Activated T-helper 2 cell treated with anti-CD3 and anti-CD28 coated beads, Interferon-gamma antibody, Interleukin-2, Interleukin-4, amounts not matched to agents 10 μg/mL and 5 μg/mL and 100 μg/mL, durations not matched to agents 14 hours and 24 hours and 36 hours (primary cell): ENCODE measurements around the gene ARHGEF26. TPM values are rescaled to one million over a fixed set of nuclear protein-coding genes. Genes with fewer than 3 reads are reported as not detected.

Experiments used
- DNase-seq: peaks from one replicate; pipeline ENCODE4 v3.0.0; 2021; ENCODE audit warnings: low spot score
- H3K27ac Mint-ChIP-seq: one replicate; pipeline ENCODE4 v1.8.0; 2021; ENCODE audit warnings: mixed read lengths
- H3K27me3 Mint-ChIP-seq: one replicate; pipeline ENCODE4 v1.8.0; 2021; ENCODE audit warnings: low read depth, mixed read lengths
- H3K36me3 Mint-ChIP-seq: one replicate; pipeline ENCODE4 v1.8.0; 2021; ENCODE audit warnings: low read depth, mixed read lengths
- H3K4me1 Mint-ChIP-seq: one replicate; pipeline ENCODE4 v1.8.0; 2021; ENCODE audit warnings: low read depth, mixed read lengths
- H3K4me3 Mint-ChIP-seq: one replicate; pipeline ENCODE4 v1.8.0; 2021; ENCODE audit warnings: low read depth, mild to moderate bottlenecking, moderate library complexity, mixed read lengths
- H3K9me3 Mint-ChIP-seq: one replicate; pipeline ENCODE4 v1.8.0; 2021; ENCODE audit warnings: mixed read lengths
- intact Hi-C: fragments of 100-400 bp; cut with micrococcal nuclease; formaldehyde crosslinking; loops from one replicate; pipeline ENCODE4 v1.15.1; 2023
- total RNA-seq: library from RNA; stranded (reverse); gene quantifications from 2 replicates; pipeline ENCODE4 v1.2.3, GENCODE V29; 2022

ARHGEF26 gene
- total RNA-seq, 1 donor from 2014 or later: 0.18 TPM

- no peak for DNase-seq
- no peaks in the 10 kb centered on the region for H3K27me3 Mint-ChIP-seq
- no peak overlapping the region for H3K27ac Mint-ChIP-seq
- intact Hi-C loops: no loop called here
- H3K4me1 Mint-ChIP-seq: peaks cover 21% of the 10 kb centered on the region
- H3K36me3 Mint-ChIP-seq: no peaks in the 10 kb centered on the region
- no peak overlapping the region for H3K4me3 Mint-ChIP-seq
- H3K9me3 Mint-ChIP-seq: no peaks in the 10 kb centered on the region
These were observed 119.0 kb downstream of the ARHGEF26 start for GRCh38 chr3:154240235-154240634.

- Mint-ChIP-seq H3K36me3 (peaks cover 4% of the 10 kb centered on the region), H3K9me3 (no peaks in the 10 kb centered on the region), H3K27me3 (no peaks in the 10 kb centered on the region), H3K27ac (no peak overlapping the region), H3K4me3 (no peak overlapping the region), H3K4me1 (peaks cover 16% of the 10 kb centered on the region)
- no peak for DNase-seq
- intact Hi-C loops: no loop called here
These were observed 120.3 kb downstream of the ARHGEF26 start for GRCh38 chr3:154241496-154241895.

DNA sequence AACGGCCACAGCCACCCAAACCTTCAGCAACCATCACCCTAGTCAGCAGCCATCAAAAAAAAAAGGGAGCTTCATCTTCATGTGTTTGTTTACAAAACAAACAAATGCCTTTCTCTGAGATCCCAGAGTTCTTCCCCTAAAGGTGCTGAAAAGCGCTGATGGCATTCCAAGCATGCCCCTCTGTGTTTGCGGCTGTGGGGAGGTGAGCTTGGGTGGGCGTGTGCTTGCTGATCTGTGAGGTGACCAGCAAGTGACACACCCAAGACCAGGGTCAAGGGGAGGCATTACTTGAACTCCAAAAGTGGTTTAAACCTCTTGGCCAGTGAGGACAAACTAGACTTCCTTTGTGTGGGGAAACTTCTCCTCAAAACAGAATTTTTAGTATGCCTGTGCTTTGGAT lies 121.6 kb downstream of the ARHGEF26 start:
- Mint-ChIP-seq H3K36me3 (peaks cover 13% of the 10 kb centered on the region), H3K9me3 (no peaks in the 10 kb centered on the region), H3K4me3 (no peak overlapping the region), H3K4me1 (peaks cover 11% of the 10 kb centered on the region), H3K27ac (no peak overlapping the region), H3K27me3 (no peaks in the 10 kb centered on the region)
- DNase-seq: no peak
- intact Hi-C loops: no loop called here

DNA sequence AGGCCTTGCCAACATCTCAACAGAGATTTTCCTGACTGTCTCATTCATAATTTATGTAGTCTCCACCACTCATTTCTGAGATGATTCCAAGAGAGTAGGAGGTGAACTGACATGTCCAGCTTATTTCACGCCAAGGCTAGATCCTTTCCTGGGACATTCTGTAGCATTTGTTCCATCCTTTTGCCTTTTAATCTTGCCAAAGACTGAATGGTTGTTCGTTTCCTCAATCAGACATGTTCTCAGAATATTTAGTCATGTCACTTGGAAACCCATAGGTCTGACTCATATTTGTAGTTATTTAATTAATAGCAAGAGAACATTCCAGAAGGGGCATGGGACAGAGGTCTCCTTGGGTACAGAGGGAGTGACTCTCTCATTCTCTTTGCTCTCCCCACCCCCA lies 122.2 kb downstream of the ARHGEF26 start:
- H3K27me3 Mint-ChIP-seq: no peaks in the 10 kb centered on the region
- H3K27ac Mint-ChIP-seq: no peak overlapping the region
- peaks cover 13% of the 10 kb centered on the region for H3K36me3 Mint-ChIP-seq

GRCh38 chr3:154244644-154245043 lies 123.5 kb downstream of the ARHGEF26 start:
- Mint-ChIP-seq H3K4me3 (no peak overlapping the region), H3K36me3 (peaks cover 16% of the 10 kb centered on the region), H3K27ac (no peak overlapping the region), H3K9me3 (no peaks in the 10 kb centered on the region), H3K27me3 (no peaks in the 10 kb centered on the region), H3K4me1 (no peaks in the 10 kb centered on the region)
- DNase-seq: no peak
- intact Hi-C loops: no loop called here

More for the DNA sequence above, 122.2 kb downstream of the ARHGEF26 start:
- H3K4me3 Mint-ChIP-seq: no peak overlapping the region
- intact Hi-C loops: no loop called here
- DNase-seq: no peak
- no peaks in the 10 kb centered on the region for H3K9me3 Mint-ChIP-seq
- peaks cover 7% of the 10 kb centered on the region for H3K4me1 Mint-ChIP-seq

GRCh38 chr3:154247806-154248415 lies 126.7 kb downstream of the ARHGEF26 start:
- Mint-ChIP-seq H3K4me1 (peaks cover 1% of the 10 kb centered on the region), H3K4me3 (no peak overlapping the region), H3K36me3 (peaks cover 28% of the 10 kb centered on the region), H3K27me3 (no peaks in the 10 kb centered on the region), H3K27ac (no peak overlapping the region), H3K9me3 (no peaks in the 10 kb centered on the region)
- no peak for DNase-seq
- intact Hi-C loops: no loop called here

DNA sequence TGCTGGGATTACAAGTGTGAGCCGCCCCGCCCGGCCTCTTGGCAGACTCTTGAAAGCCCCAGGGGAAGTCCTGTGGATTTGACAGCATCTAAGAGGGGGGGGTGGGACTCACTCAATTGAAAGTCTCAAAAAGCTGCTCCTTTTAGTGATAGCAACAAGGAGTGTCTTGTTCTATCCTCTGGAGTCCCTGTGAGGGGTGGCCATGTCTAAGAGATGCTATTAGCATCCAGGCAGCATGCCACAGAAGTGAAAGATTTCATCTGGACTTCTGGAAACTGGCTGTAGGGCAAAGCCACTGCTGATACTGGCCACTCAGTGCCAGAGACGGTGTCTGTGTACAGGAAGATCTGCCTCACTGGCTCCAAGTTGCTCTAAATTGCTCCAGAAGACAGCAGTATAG lies 129.1 kb downstream of the ARHGEF26 start:
- H3K9me3 Mint-ChIP-seq: no peaks in the 10 kb centered on the region
- H3K36me3 Mint-ChIP-seq: peaks cover 32% of the 10 kb centered on the region
- intact Hi-C loops: no loop called here
- DNase-seq: no peak
- H3K4me3 Mint-ChIP-seq: no peak overlapping the region
- H3K27ac Mint-ChIP-seq: no peak overlapping the region
- H3K27me3 Mint-ChIP-seq: no peaks in the 10 kb centered on the region
- H3K4me1 Mint-ChIP-seq: peaks cover 2% of the 10 kb centered on the region

DNA sequence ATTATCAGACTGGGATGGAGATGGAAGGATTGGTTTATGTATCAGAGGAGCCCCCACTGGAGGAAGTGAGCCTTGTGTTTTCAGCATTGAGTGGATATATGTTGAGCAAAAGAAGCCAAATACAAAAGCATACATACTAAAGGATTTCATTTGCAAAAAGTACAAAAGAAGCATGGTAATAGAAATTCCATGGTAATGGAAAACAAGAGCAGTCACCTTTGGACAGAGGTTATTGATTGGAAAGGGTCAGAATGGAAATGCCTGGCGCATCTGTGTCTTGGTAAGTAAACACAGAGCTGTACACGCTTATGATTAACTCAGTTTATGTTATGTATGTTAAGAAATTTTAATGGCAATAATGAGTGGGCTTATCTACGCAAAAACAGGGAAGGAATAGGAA lies 130.4 kb downstream of the ARHGEF26 start:
- Mint-ChIP-seq H3K27ac (no peak overlapping the region), H3K36me3 (peaks cover 36% of the 10 kb centered on the region)

DNA sequence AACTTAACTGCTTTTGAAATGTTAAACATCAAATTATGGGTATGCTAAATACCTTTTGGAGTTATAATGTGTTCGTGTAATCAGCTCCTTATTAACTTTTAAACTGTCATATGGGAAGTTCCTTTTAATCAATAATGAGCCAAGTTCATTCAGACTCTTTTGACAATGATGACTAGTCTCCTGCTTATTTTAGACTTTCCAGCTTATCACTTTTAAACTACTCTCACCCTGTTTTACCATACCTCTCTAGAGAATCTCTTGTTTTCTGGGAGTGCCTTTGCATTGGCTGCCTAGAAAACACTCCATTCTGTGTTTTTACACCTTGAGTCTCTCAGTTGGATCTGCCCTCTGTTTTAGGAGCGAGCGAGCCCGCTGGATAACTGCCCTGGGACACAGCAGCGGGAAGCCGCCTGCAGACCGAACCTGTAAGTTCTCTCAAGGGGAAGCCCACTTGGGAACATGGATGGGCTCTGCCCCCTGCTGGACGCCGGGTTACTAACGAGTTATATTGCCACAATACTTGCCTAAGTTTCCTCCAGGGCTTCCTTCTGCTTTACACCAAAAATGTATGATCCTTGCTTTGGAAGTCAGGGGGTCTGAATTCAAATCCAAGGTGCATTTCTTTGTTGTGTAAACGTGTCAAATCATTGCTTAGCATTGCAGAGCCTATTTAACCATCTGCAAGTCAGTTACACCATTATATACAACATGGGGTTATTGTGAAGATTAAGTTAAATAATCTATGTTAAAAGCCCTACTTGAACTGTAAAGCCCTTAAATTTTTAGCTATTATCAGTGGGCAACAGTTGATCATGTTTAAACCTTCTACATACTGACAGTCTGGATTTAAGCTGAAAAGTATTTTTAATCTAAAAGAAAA lies 131.8 kb downstream of the ARHGEF26 start:
- Mint-ChIP-seq H3K36me3 (peaks cover 38% of the 10 kb centered on the region), H3K4me1 (peaks cover 2% of the 10 kb centered on the region), H3K27me3 (no peaks in the 10 kb centered on the region), H3K9me3 (no peaks in the 10 kb centered on the region), H3K27ac (no peak overlapping the region), H3K4me3 (no peak overlapping the region)
- DNase-seq: peak; percentile 51
- intact Hi-C loops: loop anchor here (1.0 kb wide), 3 partner anchors 157 to 1227 kb away; no protein-coding TSS in a partner anchor

More for the DNA sequence above, 130.4 kb downstream of the ARHGEF26 start:
- H3K4me1 Mint-ChIP-seq: peaks cover 2% of the 10 kb centered on the region
- DNase-seq: no peak
- H3K9me3 Mint-ChIP-seq: no peaks in the 10 kb centered on the region
- no peak overlapping the region for H3K4me3 Mint-ChIP-seq
- H3K27me3 Mint-ChIP-seq: no peaks in the 10 kb centered on the region
- intact Hi-C loops: no loop called here

DNA sequence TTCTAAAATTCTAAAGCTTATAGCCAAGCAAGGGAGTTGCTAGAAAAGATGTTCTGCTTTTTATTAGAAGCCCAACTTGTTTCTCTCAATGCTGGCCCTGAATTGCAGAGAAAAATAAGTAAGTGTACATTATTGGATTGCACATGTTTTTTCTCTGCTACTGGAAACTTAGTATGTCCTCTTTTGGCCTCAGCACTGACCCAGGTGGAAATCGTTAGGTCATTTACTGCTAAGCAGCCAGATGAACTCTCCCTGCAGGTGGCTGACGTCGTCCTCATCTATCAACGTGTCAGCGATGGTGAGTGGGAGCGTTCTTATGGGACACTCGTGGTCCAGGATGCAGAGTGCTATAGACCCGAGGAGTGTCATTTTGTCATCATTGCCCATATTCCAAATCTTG lies 133.3 kb downstream of the ARHGEF26 start:
- no peak for DNase-seq
- Mint-ChIP-seq H3K9me3 (no peaks in the 10 kb centered on the region), H3K36me3 (peaks cover 48% of the 10 kb centered on the region), H3K4me3 (no peak overlapping the region), H3K27me3 (no peaks in the 10 kb centered on the region), H3K27ac (no peak overlapping the region), H3K4me1 (peaks cover 2% of the 10 kb centered on the region)
- intact Hi-C loops: no loop called here

- peaks cover 72% of the 10 kb centered on the region for H3K36me3 Mint-ChIP-seq
- no peak overlapping the region for H3K4me3 Mint-ChIP-seq
- H3K9me3 Mint-ChIP-seq: peaks cover 4% of the 10 kb centered on the region
- H3K27me3 Mint-ChIP-seq: no peaks in the 10 kb centered on the region
- H3K4me1 Mint-ChIP-seq: no peaks in the 10 kb centered on the region
- intact Hi-C loops: no loop called here
- no peak overlapping the region for H3K27ac Mint-ChIP-seq
- DNase-seq: no peak
These were observed 152.2 kb downstream of the ARHGEF26 start for GRCh38 chr3:154273381-154273780.

GRCh38 chr3:154274348-154274747 lies 153.2 kb downstream of the ARHGEF26 start:
- Mint-ChIP-seq H3K4me3 (no peak overlapping the region), H3K27me3 (no peaks in the 10 kb centered on the region), H3K36me3 (peaks cover 71% of the 10 kb centered on the region), H3K27ac (no peak overlapping the region), H3K9me3 (no peaks in the 10 kb centered on the region), H3K4me1 (no peaks in the 10 kb centered on the region)
- intact Hi-C loops: no loop called here
- DNase-seq: no peak

GRCh38 chr3:154275292-154275691 lies 154.1 kb downstream of the ARHGEF26 start:
- intact Hi-C loops: loop anchor here (5.0 kb wide), 1 partner anchor 37 kb away; no protein-coding TSS in a partner anchor
- no peak for DNase-seq
- Mint-ChIP-seq H3K4me1 (no peaks in the 10 kb centered on the region), H3K4me3 (no peak overlapping the region), H3K9me3 (no peaks in the 10 kb centered on the region), H3K27ac (no peak overlapping the region), H3K36me3 (peaks cover 73% of the 10 kb centered on the region), H3K27me3 (no peaks in the 10 kb centered on the region)
